ENCODE results near the gene PTPN13. TPM values are rescaled to one million over a fixed set of nuclear protein-coding genes. Genes with fewer than 3 reads are reported as not detected.

PTPN13 gene
- total RNA-seq, 2 experiments from 2014 or later, result 3.9 to 4.1 TPM

GRCh38 chr4:86608757-86609375 lies 14.8 kb downstream of the PTPN13 start:
- no peak for TF ChIP-seq CTCF (IDR thresholded peaks at IDR 0.05)
- Mint-ChIP-seq H3K4me3 (no peak overlapping the region), H3K27ac (no peak overlapping the region), H3K27me3 (no peaks in the 10 kb centered on the region), H3K36me3 (ENCODE audit: low read depth) (no peaks in the 10 kb centered on the region), H3K9me3 (no peaks in the 10 kb centered on the region), H3K4me1 (ENCODE audit: low read depth) (no peaks in the 10 kb centered on the region)
- POLR2A ChIA-PET, result no interaction called here
- Histone ChIP-seq H3K9me3 (ENCODE audit: control insufficient read depth in 1 of 2, insufficient read depth in 1 of 2, low read length in 2 of 2) (no peaks in the 10 kb centered on the region), H3K27me3 (ENCODE audit: control insufficient read depth in 1 of 2, insufficient read depth in 2 of 2, low read length in 2 of 2) (no peaks in the 10 kb centered on the region), H3K36me3 (ENCODE audit: insufficient read depth, low read length) (no peaks in the 10 kb centered on the region), H3K4me1 (ENCODE audit: insufficient read depth, low read length) (no peaks in the 10 kb centered on the region), H3K4me3 (ENCODE audit: low read length) (no peak overlapping the region), H3K27ac (ENCODE audit: low read depth in 1 of 2, low read length in 2 of 2) (no peak overlapping the region)
- no peak for ATAC-seq (ENCODE audit: poor library complexity)
- DNase-seq, result no peak
- intact Hi-C loops (cut with DNase I, micrococcal nuclease), result no loop called here
- CTCF ChIA-PET, result no interaction called here

GRCh38 chr4:86611757-86612156 lies 17.6 kb downstream of the PTPN13 start:
- H3K4me1 ChIP-seq (ENCODE audit: insufficient read depth, low read length), result no peaks in the 10 kb centered on the region
- H3K27me3 Mint-ChIP-seq, result no peaks in the 10 kb centered on the region
- no peaks in the 10 kb centered on the region for H3K4me1 Mint-ChIP-seq (ENCODE audit: low read depth)
- ChIA-PET CTCF (interaction anchor here (1.0 kb wide), 1 partner anchor 21 kb away, joined by 3 read pairs; no protein-coding TSS in a partner anchor), POLR2A (no interaction called here)
- no peaks in the 10 kb centered on the region for H3K9me3 Mint-ChIP-seq
- H3K27ac ChIP-seq (ENCODE audit: low read depth in 1 of 2, low read length in 2 of 2), result no peak overlapping the region
- H3K27ac Mint-ChIP-seq, result no peak overlapping the region
- H3K36me3 Mint-ChIP-seq (ENCODE audit: low read depth), result no peaks in the 10 kb centered on the region
- no peaks in the 10 kb centered on the region for H3K36me3 ChIP-seq (ENCODE audit: insufficient read depth, low read length)
- ATAC-seq (ENCODE audit: poor library complexity) (no peak), DNase-seq (no peak)
- no peak for TF ChIP-seq CTCF (IDR thresholded peaks at IDR 0.05)
- no peak overlapping the region for H3K4me3 Mint-ChIP-seq
- intact Hi-C loops (cut with DNase I, micrococcal nuclease), result no loop called here
- no peak overlapping the region for H3K4me3 ChIP-seq (ENCODE audit: low read length)
- H3K27me3 ChIP-seq (ENCODE audit: control insufficient read depth in 1 of 2, insufficient read depth in 2 of 2, low read length in 2 of 2), result no peaks in the 10 kb centered on the region
- H3K9me3 ChIP-seq (ENCODE audit: control insufficient read depth in 1 of 2, insufficient read depth in 1 of 2, low read length in 2 of 2), result no peaks in the 10 kb centered on the region

GRCh38 chr4:86613734-86614133 lies 19.6 kb downstream of the PTPN13 start:
- Mint-ChIP-seq H3K27ac (no peak overlapping the region), H3K4me1 (ENCODE audit: low read depth) (no peaks in the 10 kb centered on the region), H3K36me3 (ENCODE audit: low read depth) (no peaks in the 10 kb centered on the region), H3K9me3 (no peaks in the 10 kb centered on the region), H3K27me3 (no peaks in the 10 kb centered on the region), H3K4me3 (no peak overlapping the region)
- Histone ChIP-seq H3K4me1 (ENCODE audit: insufficient read depth, low read length) (no peaks in the 10 kb centered on the region), H3K27me3 (ENCODE audit: control insufficient read depth in 1 of 2, insufficient read depth in 2 of 2, low read length in 2 of 2) (no peaks in the 10 kb centered on the region), H3K27ac (ENCODE audit: low read depth in 1 of 2, low read length in 2 of 2) (no peak overlapping the region), H3K36me3 (ENCODE audit: insufficient read depth, low read length) (no peaks in the 10 kb centered on the region), H3K9me3 (ENCODE audit: control insufficient read depth in 1 of 2, insufficient read depth in 1 of 2, low read length in 2 of 2) (no peaks in the 10 kb centered on the region), H3K4me3 (ENCODE audit: low read length) (no peak overlapping the region)
- DNase-seq (no peak), ATAC-seq (ENCODE audit: poor library complexity) (no peak)
- intact Hi-C loops (cut with DNase I, micrococcal nuclease), result no loop called here
- POLR2A ChIA-PET, result no interaction called here
- no peak for TF ChIP-seq CTCF (IDR thresholded peaks at IDR 0.05)
- CTCF ChIA-PET, result no interaction called here

Measured in CD4-positive, alpha-beta T cell (primary cell).